HEK293 (cell line): ENCODE results near the gene TMEM167A.

Experiments
- CTCF ChIA-PET: fragments of 350-600 bp; formaldehyde crosslinking; extraction: SDS; loops from one replicate; lab custom pipeline; 2021; ENCODE audit warnings: antibody characterized with exemption; lab: Yijun Ruan, JAX
- POLR2A ChIA-PET: fragments of 300-600 bp; formaldehyde crosslinking; extraction: SDS; loops from one replicate; lab custom pipeline; 2020; ENCODE audit warnings: antibody characterized with exemption, inconsistent platforms; lab: Yijun Ruan, JAX
- H3K27ac ChIP-seq: fragments of 200-500 bp; sonication (Bioruptor generic); 2 replicates; pipeline ENCODE4 v1.5.1; 2014; ENCODE audit warnings: low read depth, low read length, control low read depth, inconsistent platforms; ENCODE audit errors: extremely low read depth
- H3K36me3 ChIP-seq, 2 experiments: fragments of 200-500 bp in 1 of 2; sonication (Bioruptor generic) in 1 of 2; 1 replicate in 1 of 2; 2 replicates in 1 of 2; pipeline ENCODE4 v1.5.1; 2014 to 2017; ENCODE audit warnings: inconsistent platforms in 2 of 2, low read length in 2 of 2; ENCODE audit not compliant: control insufficient read depth in 2 of 2, insufficient read depth in 1 of 2
- H3K4me1 ChIP-seq: fragments of 200-500 bp; sonication (Bioruptor generic); 2 replicates; pipeline ENCODE4 v1.5.1; 2014; ENCODE audit warnings: mild to moderate bottlenecking, low read length, inconsistent platforms; ENCODE audit not compliant: control insufficient read depth, insufficient read depth
- H3K4me3 ChIP-seq: 2 replicates; pipeline ENCODE4 v1.5.1; 2011; ENCODE audit warnings: low read depth, mild to moderate bottlenecking, control low read depth, low read length, moderate library complexity
- H3K9me3 ChIP-seq: fragments of 200-500 bp; sonication (Bioruptor generic); 2 replicates; pipeline ENCODE4 v1.5.1; 2014; ENCODE audit warnings: low read depth, low read length, inconsistent platforms; ENCODE audit not compliant: control insufficient read depth, insufficient read depth
- BCL11B ChIP-seq: fragments of 450-650 bp; formaldehyde crosslinking; IDR thresholded peaks from 2 replicates; pipeline ENCODE4 v1.5.1; 2016; ENCODE audit warnings: low read depth, missing biosample characterization, missing genetic modification characterization
- KLF16 ChIP-seq: fragments of 450-650 bp; formaldehyde crosslinking; IDR thresholded peaks from 2 replicates; pipeline ENCODE4 v1.5.1; 2017; ENCODE audit warnings: missing biosample characterization, missing genetic modification characterization
- MEIS1 ChIP-seq: sonication (generic); formaldehyde crosslinking; IDR thresholded peaks from 2 replicates; pipeline ENCODE4 v1.8.1; 2022; ENCODE audit warnings: missing genetic modification reagents, mild to moderate bottlenecking, borderline replicate concordance
- PRDM4 ChIP-seq: fragments of 450-650 bp; formaldehyde crosslinking; IDR thresholded peaks from 2 replicates; pipeline ENCODE4 v1.5.1; 2017; ENCODE audit warnings: missing biosample characterization, missing genetic modification characterization
- TRIM28 ChIP-seq: IDR thresholded peaks from 2 replicates; pipeline ENCODE4 v1.6.1; 2011; ENCODE audit warnings: low read length, control low read depth, borderline replicate concordance
- ZNF16 ChIP-seq: fragments of 450-650 bp; formaldehyde crosslinking; IDR thresholded peaks from 2 replicates; pipeline ENCODE4 v1.5.1; 2016; ENCODE audit warnings: low read depth, missing biosample characterization, missing genetic modification characterization
- ZNF248 ChIP-seq: fragments of 450-650 bp; formaldehyde crosslinking; IDR thresholded peaks from 2 replicates; pipeline ENCODE4 v1.5.1; 2017; ENCODE audit warnings: missing biosample characterization, missing genetic modification characterization
- ZNF394 ChIP-seq: fragments of 450-650 bp; formaldehyde crosslinking; IDR thresholded peaks from 2 replicates; pipeline ENCODE4 v1.5.1; 2016; ENCODE audit warnings: missing biosample characterization, missing genetic modification characterization, mild to moderate bottlenecking, moderate library complexity, borderline replicate concordance
- ZNF473 ChIP-seq: fragments of 450-650 bp; formaldehyde crosslinking; IDR thresholded peaks from 2 replicates; pipeline ENCODE4 v1.5.1; 2017; ENCODE audit warnings: missing biosample characterization, missing genetic modification characterization
- ZNF530 ChIP-seq: fragments of 450-650 bp; formaldehyde crosslinking; IDR thresholded peaks from 2 replicates; pipeline ENCODE4 v1.5.1; 2016; ENCODE audit warnings: low read depth, missing biosample characterization, missing genetic modification characterization
- ZNF623 ChIP-seq: fragments of 450-650 bp; formaldehyde crosslinking; IDR thresholded peaks from 2 replicates; pipeline ENCODE4 v1.5.1; 2016; ENCODE audit warnings: missing biosample characterization, missing genetic modification characterization
- ZNF629 ChIP-seq: fragments of 450-650 bp; formaldehyde crosslinking; IDR thresholded peaks from 2 replicates; pipeline ENCODE4 v1.5.1; 2017; ENCODE audit warnings: missing biosample characterization, missing genetic modification characterization
- ZNF776 ChIP-seq: fragments of 450-650 bp; formaldehyde crosslinking; IDR thresholded peaks from 2 replicates; pipeline ENCODE4 v1.5.0; 2017; ENCODE audit warnings: missing biosample characterization, missing genetic modification characterization, borderline replicate concordance
- TF ChIP-seq, protein P1 (sequence below): fragments of 450-650 bp; formaldehyde crosslinking; IDR thresholded peaks from 2 replicates; pipeline ENCODE4 v1.5.1; 2017; ENCODE audit warnings: missing biosample characterization, mild to moderate bottlenecking, missing genetic modification characterization, moderate library complexity
- TF ChIP-seq, protein P2 (sequence below): fragments of 450-650 bp; formaldehyde crosslinking; IDR thresholded peaks from 2 replicates; pipeline ENCODE4 v1.5.1; 2016; ENCODE audit warnings: missing biosample characterization, missing genetic modification characterization
- TF ChIP-seq, protein P3 (sequence below): fragments of 450-650 bp; formaldehyde crosslinking; IDR thresholded peaks from 2 replicates; pipeline ENCODE4 v1.5.1; 2016; ENCODE audit warnings: missing biosample characterization, missing genetic modification characterization, borderline replicate concordance
- TF ChIP-seq, protein P4 (sequence below): fragments of 450-650 bp; formaldehyde crosslinking; IDR thresholded peaks from 2 replicates; pipeline ENCODE4 v1.5.1; 2016; ENCODE audit warnings: missing biosample characterization, missing genetic modification characterization

The TMEM167A gene

GRCh38 chr5:83097689-83098231 is 20.6 kb upstream of the TMEM167A start (continued):
- TF ChIP-seq BCL11B (tag by site-specific recombination) (peak; percentile 60; the same call in 1 of the 2 replicates), PRDM4 (tag by site-specific recombination) (peak; percentile 82), TRIM28 (0 out of 2 replicates have a peak, but pooled peaks have one; percentile 7), ZNF473 (tag by site-specific recombination) (no peak), ZNF16 (tag by site-specific recombination) (no peak)
- TF ChIP-seq, protein P1, sequence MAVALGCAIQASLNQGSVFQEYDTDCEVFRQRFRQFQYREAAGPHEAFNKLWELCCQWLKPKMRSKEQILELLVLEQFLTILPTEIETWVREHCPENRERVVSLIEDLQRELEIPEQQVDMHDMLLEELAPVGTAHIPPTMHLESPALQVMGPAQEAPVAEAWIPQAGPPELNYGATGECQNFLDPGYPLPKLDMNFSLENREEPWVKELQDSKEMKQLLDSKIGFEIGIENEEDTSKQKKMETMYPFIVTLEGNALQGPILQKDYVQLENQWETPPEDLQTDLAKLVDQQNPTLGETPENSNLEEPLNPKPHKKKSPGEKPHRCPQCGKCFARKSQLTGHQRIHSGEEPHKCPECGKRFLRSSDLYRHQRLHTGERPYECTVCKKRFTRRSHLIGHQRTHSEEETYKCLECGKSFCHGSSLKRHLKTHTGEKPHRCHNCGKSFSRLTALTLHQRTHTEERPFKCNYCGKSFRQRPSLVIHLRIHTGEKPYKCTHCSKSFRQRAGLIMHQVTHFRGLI (tag by site-specific recombination): peak; percentile 53; the same call in 1 of the 2 replicates
- TF ChIP-seq, protein P2, sequence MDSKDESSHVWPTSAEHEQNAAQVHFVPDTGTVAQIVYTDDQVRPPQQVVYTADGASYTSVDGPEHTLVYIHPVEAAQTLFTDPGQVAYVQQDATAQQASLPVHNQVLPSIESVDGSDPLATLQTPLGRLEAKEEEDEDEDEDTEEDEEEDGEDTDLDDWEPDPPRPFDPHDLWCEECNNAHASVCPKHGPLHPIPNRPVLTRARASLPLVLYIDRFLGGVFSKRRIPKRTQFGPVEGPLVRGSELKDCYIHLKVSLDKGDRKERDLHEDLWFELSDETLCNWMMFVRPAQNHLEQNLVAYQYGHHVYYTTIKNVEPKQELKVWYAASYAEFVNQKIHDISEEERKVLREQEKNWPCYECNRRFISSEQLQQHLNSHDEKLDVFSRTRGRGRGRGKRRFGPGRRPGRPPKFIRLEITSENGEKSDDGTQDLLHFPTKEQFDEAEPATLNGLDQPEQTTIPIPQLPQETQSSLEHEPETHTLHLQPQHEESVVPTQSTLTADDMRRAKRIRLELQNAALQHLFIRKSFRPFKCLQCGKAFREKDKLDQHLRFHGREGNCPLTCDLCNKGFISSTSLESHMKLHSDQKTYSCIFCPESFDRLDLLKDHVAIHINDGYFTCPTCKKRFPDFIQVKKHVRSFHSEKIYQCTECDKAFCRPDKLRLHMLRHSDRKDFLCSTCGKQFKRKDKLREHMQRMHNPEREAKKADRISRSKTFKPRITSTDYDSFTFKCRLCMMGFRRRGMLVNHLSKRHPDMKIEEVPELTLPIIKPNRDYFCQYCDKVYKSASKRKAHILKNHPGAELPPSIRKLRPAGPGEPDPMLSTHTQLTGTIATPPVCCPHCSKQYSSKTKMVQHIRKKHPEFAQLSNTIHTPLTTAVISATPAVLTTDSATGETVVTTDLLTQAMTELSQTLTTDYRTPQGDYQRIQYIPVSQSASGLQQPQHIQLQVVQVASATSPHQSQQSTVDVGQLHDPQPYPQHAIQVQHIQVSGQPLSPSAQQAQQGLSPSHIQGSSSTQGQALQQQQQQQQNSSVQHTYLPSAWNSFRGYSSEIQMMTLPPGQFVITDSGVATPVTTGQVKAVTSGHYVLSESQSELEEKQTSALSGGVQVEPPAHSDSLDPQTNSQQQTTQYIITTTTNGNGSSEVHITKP (tag by site-specific recombination): peak; percentile 64

DNA sequence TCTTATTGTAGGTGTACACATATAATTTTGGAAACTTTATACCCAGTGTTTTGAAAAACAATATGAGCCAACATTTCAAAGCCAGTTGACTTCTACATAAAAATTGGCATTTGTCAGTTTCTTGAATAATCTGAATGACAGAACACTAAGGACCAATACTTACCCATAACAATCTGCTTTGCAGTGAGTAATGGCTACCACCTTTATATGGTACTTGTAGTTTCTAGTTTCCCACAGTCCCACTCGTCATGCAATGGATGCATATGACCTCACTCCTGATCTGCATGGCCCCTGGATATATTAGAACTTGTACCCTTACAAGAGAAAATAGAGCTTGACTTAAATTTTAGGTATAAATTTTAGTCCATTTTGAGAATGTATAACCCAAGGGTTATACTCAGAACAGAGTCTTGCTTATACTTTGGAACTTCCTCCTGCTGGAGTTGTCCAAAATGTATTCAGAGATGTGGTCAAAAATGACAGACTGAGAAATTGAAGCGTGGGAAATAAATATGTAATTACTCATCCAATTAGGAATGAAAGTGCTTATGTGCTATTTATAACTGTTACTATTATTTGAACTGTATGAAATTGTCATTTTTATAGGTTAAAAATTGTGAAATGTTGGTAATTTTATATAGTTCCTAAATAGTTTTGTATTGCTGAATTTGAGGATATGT is 19.6 kb upstream of the TMEM167A start:
- Histone ChIP-seq H3K4me3 (no peak overlapping the region), H3K27ac (no peak overlapping the region), H3K9me3 (no peaks in the 10 kb centered on the region), H3K4me1 (peaks cover 29% of the 10 kb centered on the region), H3K36me3 (no peaks in the 10 kb centered on the region)
- CTCF ChIA-PET: interaction anchor here (0.6 kb wide), 2 partner anchors 26 to 1563 kb away, joined by 3 to 4 read pairs; no protein-coding TSS in a partner anchor
- POLR2A ChIA-PET: no interaction called here
- TF ChIP-seq ZNF623 (tag by site-specific recombination) (no peak), ZNF629 (tag by site-specific recombination) (0 out of 2 replicates have a peak, but pooled peaks have one; percentile 11), KLF16 (tag by site-specific recombination) (no peak), ZNF776 (tag by site-specific recombination) (no peak), ZNF248 (tag by site-specific recombination) (no peak), ZNF394 (no peak), PRDM4 (tag by site-specific recombination) (peak; percentile 90), MEIS1 (no peak), ZNF530 (tag by site-specific recombination) (no peak)
- TF ChIP-seq, protein P3, sequence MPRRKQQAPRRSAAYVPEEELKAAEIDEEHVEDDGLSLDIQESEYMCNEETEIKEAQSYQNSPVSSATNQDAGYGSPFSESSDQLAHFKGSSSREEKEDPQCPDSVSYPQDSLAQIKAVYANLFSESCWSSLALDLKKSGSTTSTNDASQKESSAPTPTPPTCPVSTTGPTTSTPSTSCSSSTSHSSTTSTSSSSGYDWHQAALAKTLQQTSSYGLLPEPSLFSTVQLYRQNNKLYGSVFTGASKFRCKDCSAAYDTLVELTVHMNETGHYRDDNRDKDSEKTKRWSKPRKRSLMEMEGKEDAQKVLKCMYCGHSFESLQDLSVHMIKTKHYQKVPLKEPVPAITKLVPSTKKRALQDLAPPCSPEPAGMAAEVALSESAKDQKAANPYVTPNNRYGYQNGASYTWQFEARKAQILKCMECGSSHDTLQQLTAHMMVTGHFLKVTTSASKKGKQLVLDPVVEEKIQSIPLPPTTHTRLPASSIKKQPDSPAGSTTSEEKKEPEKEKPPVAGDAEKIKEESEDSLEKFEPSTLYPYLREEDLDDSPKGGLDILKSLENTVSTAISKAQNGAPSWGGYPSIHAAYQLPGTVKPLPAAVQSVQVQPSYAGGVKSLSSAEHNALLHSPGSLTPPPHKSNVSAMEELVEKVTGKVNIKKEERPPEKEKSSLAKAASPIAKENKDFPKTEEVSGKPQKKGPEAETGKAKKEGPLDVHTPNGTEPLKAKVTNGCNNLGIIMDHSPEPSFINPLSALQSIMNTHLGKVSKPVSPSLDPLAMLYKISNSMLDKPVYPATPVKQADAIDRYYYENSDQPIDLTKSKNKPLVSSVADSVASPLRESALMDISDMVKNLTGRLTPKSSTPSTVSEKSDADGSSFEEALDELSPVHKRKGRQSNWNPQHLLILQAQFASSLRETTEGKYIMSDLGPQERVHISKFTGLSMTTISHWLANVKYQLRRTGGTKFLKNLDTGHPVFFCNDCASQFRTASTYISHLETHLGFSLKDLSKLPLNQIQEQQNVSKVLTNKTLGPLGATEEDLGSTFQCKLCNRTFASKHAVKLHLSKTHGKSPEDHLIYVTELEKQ (tag by site-specific recombination): no peak
- TF ChIP-seq, protein P4, sequence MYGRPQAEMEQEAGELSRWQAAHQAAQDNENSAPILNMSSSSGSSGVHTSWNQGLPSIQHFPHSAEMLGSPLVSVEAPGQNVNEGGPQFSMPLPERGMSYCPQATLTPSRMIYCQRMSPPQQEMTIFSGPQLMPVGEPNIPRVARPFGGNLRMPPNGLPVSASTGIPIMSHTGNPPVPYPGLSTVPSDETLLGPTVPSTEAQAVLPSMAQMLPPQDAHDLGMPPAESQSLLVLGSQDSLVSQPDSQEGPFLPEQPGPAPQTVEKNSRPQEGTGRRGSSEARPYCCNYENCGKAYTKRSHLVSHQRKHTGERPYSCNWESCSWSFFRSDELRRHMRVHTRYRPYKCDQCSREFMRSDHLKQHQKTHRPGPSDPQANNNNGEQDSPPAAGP (tag by site-specific recombination): no peak
